HEK293T (cell line): ENCODE data around the gene FAM120A.

ENCODE experiments used
- CTCF ChIA-PET: fragments of 350-600 bp; formaldehyde crosslinking; extraction: SDS; loops from one replicate; lab custom pipeline; 2021; ENCODE audit warnings: antibody characterized with exemption, inconsistent platforms; lab: Yijun Ruan, JAX
- POLR2A ChIA-PET: fragments of 350-600 bp; formaldehyde crosslinking; extraction: SDS; loops from one replicate; lab custom pipeline; 2020; ENCODE audit warnings: antibody characterized with exemption, inconsistent platforms; lab: Yijun Ruan, JAX
- DNase-seq: peaks from one replicate; pipeline ENCODE4 v3.0.0; 2012; ENCODE audit warnings: mixed read lengths; ENCODE audit errors: extremely low spot score
- ARNT ChIP-seq: fragments of 450-650 bp; IDR thresholded peaks from 2 replicates; pipeline ENCODE4 v1.6.1; 2017; ENCODE audit warnings: mild to moderate bottlenecking
- BHLHE40 ChIP-seq: fragments of 450-650 bp; IDR thresholded peaks from 2 replicates; pipeline ENCODE4 v1.6.1; 2016; ENCODE audit warnings: mild to moderate bottlenecking, moderate library complexity, borderline replicate concordance
- CTBP1 ChIP-seq: fragments of 450-650 bp; IDR thresholded peaks from 2 replicates; pipeline ENCODE4 v1.6.1; 2016; ENCODE audit warnings: borderline replicate concordance
- ELF4 ChIP-seq: fragments of 450-650 bp; IDR thresholded peaks from 2 replicates; pipeline ENCODE4 v1.6.1; 2017; ENCODE audit warnings: antibody characterized with exemption
- FOXA1 ChIP-seq: fragments of 450-650 bp; IDR thresholded peaks from 2 replicates; pipeline ENCODE4 v1.6.1; 2016; ENCODE audit warnings: mild to moderate bottlenecking
- FOXK2 ChIP-seq: fragments of 450-650 bp; IDR thresholded peaks from 2 replicates; pipeline ENCODE4 v1.6.1; 2016; ENCODE audit warnings: mild to moderate bottlenecking
- FOXM1 ChIP-seq: fragments of 450-650 bp; IDR thresholded peaks from 2 replicates; pipeline ENCODE4 v1.6.1; 2017; ENCODE audit warnings: mild to moderate bottlenecking, borderline replicate concordance
- HDGF ChIP-seq: fragments of 450-650 bp; IDR thresholded peaks from 2 replicates; pipeline ENCODE4 v1.6.1; 2017; ENCODE audit warnings: antibody characterized with exemption, borderline replicate concordance
- L3MBTL2 ChIP-seq: fragments of 450-650 bp; conservative IDR thresholded peaks from 2 replicates; pipeline ENCODE4 v1.6.1; 2016; ENCODE audit warnings: mild to moderate bottlenecking
- LEF1 ChIP-seq: fragments of 450-650 bp; IDR thresholded peaks from 2 replicates; pipeline ENCODE4 v1.6.1; 2017; ENCODE audit warnings: mild to moderate bottlenecking, borderline replicate concordance
- NFRKB ChIP-seq: fragments of 450-650 bp; IDR thresholded peaks from 2 replicates; pipeline ENCODE4 v1.6.1; 2016; ENCODE audit warnings: mild to moderate bottlenecking, moderate library complexity
- SP1 ChIP-seq: fragments of 450-650 bp; IDR thresholded peaks from 2 replicates; pipeline ENCODE4 v1.6.1; 2017
- SUZ12 ChIP-seq: fragments of 450-650 bp; IDR thresholded peaks from 2 replicates; pipeline ENCODE4 v1.6.1; 2016; ENCODE audit warnings: mild to moderate bottlenecking
- TARDBP ChIP-seq: fragments of 450-650 bp; IDR thresholded peaks from 2 replicates; pipeline ENCODE4 v1.6.1; 2016
- ZNF384 ChIP-seq: fragments of 450-650 bp; IDR thresholded peaks from 2 replicates; pipeline ENCODE4 v1.6.1; 2016
- TF ChIP-seq, protein P1 (sequence below): fragments of 450-650 bp; IDR thresholded peaks from 2 replicates; pipeline ENCODE4 v1.6.1; 2016

Gene FAM120A

DNA sequence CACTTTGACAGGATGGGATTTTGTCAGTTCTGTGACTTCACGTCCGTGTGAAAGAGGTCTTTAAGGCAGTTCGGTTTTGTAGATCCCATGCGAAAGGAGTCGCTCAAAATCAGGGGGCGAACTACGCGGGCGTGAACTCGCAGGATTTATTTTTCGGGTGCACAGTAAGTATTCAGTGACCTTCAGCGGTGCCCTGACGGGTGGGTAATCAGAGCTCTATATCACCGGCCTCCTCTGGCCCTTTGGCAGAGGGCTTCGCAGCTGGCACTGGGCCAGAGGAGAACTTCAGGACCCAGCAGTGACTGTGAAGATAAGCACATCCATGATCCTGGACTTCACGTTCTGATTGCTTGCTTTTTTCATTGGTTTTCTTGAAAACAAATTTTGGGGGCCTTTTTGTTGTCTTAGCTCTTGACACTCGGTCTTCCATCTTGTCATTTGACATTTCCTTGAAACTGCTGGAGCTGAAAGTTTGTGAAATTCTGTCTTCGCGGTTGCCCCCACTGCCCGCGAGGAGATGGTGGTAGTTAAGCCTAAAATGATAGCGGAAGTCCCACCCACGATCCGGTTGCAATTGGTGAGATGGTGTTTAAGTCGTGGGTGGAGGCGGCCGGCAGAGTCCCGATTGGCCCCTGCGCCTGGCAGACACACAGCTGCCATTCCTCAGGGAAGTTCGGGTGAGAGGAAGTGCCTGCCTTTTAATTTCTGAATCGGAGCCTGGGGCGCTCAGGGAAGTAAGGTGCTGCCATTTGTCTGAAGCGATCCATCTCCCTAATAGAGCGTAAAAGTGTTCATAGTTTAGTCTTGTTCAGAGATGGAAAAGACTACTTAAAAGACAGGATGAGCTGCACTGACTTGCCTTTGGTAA lies 1.8 kb downstream of the FAM120A start, which contains the start of gene FAM120AOS:
Gene FAM120AOS, minus strand, starts transcription at position 535 of the 868 bp plus-strand sequence. CDS start 872 bp downstream, outside the sequence.
- CTCF ChIA-PET: interaction anchor here (0.6 to 0.8 kb wide), 2 partner anchors 13 to 141 kb away, joined by 3 read pairs; no protein-coding TSS in a partner anchor
- POLR2A ChIA-PET: interaction anchor here (0.8 to 2.3 kb wide), 6 partner anchors 11 to 113 kb away, joined by 3 to 15 read pairs (median 4); no protein-coding TSS in a partner anchor
- TF ChIP-seq TARDBP (no peak), BHLHE40 (no peak), LEF1 (no peak), ELF4 (0 out of 2 replicates have a peak, but pooled peaks have one; percentile 34), FOXM1 (no peak), HDGF (no peak), SP1 (no peak), ZNF384 (no peak), L3MBTL2 (peak; percentile 51; the same call in 1 of the 2 replicates), NFRKB (no peak), FOXK2 (no peak), ARNT (no peak), FOXA1 (no peak), SUZ12 (no peak), CTBP1 (no peak)
- TF ChIP-seq, protein P1, sequence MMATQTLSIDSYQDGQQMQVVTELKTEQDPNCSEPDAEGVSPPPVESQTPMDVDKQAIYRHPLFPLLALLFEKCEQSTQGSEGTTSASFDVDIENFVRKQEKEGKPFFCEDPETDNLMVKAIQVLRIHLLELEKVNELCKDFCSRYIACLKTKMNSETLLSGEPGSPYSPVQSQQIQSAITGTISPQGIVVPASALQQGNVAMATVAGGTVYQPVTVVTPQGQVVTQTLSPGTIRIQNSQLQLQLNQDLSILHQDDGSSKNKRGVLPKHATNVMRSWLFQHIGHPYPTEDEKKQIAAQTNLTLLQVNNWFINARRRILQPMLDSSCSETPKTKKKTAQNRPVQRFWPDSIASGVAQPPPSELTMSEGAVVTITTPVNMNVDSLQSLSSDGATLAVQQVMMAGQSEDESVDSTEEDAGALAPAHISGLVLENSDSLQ: peak; percentile 98
- peak; percentile 84 for DNase-seq

DNA sequence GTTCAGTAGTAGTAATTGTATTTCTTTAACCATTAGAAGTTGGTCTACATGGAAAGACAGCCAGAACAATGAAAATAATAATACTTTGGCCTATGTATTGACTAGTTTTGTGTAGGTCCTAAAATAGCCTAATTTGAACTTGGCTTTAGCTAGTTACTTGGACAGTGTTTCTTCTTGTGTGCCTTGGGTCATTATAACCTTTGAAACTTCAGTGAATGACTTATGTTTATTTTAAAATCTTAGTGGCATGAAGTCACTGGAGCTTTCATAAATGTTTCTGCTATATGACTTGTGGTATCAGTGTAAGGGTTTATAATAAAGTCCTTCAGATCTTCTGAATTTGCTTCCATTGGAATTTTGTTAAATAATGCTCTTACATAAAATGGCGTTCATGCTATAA lies 4.5 kb downstream of the FAM120A start:
- no peak for TF ChIP-seq FOXA1
- TF ChIP-seq L3MBTL2: no peak
- no peak for TF ChIP-seq ZNF384
- TF ChIP-seq FOXM1: no peak
- no peak for TF ChIP-seq TARDBP
- no peak for TF ChIP-seq NFRKB
- no peak for TF ChIP-seq FOXK2
- no peak for TF ChIP-seq CTBP1
- TF ChIP-seq LEF1: no peak
- TF ChIP-seq HDGF: no peak
- TF ChIP-seq, protein P1: no peak
- TF ChIP-seq SUZ12: no peak
- TF ChIP-seq BHLHE40: no peak
- no peak for TF ChIP-seq SP1
- no peak for TF ChIP-seq ELF4
- TF ChIP-seq ARNT: no peak
- ChIA-PET CTCF (interaction anchor here (0.6 kb wide), 1 partner anchor 8 kb away, joined by 3 read pairs; no protein-coding TSS in a partner anchor), POLR2A (no interaction called here)
- DNase-seq: no peak

DNA sequence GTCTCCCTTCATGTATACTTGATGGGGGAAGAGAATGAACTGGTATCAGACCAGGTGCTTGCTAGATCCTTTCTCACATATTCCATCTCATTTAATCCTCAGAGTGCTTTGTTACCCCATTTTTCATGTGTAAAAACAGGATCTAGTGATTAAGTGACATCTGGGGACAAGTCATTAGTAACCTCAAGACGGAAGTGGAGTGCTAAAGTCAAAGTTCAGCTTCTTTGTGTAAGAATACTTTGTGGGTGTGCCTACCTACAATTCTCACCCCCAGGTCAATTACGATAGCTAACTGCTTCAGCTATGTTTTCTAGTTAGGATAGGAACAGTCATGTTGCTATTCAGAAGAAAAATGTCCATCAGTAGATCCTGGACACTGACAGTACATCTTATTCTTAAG lies 5.0 kb downstream of the FAM120A start:
- CTCF ChIA-PET: no interaction called here
- DNase-seq: no peak
- POLR2A ChIA-PET: no interaction called here
- TF ChIP-seq SP1: no peak
- TF ChIP-seq BHLHE40: no peak
- no peak for TF ChIP-seq ZNF384
- no peak for TF ChIP-seq ARNT
- no peak for TF ChIP-seq L3MBTL2
- TF ChIP-seq FOXM1: no peak
- no peak for TF ChIP-seq HDGF
- no peak for TF ChIP-seq FOXA1
- no peak for TF ChIP-seq LEF1
- no peak for TF ChIP-seq NFRKB
- TF ChIP-seq SUZ12: no peak
- no peak for TF ChIP-seq TARDBP
- TF ChIP-seq, protein P1: no peak
- no peak for TF ChIP-seq FOXK2
- no peak for TF ChIP-seq CTBP1

DNA sequence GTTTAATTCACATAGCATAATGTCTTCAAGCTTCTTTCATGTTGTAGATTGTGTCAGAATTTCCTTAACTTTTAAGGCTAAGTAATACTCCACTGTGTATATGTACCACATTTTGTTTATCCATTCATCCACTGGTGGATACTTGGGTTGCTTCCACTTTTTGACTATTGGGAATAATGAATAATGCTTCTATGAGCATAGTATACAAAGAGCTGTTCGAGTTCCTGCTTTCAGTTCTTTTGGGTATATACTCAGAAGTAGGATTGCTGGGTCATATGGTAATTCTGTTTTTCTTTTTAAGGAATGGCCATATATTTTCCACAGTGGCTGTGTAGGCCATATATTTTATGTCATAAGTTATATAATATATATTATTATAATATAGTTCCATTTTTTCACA lies 5.5 kb downstream of the FAM120A start:
- POLR2A ChIA-PET: no interaction called here
- CTCF ChIA-PET: interaction anchor here (1.0 kb wide), 1 partner anchor 109 kb away, joined by 4 read pairs; no protein-coding TSS in a partner anchor
- TF ChIP-seq, protein P1: no peak
- TF ChIP-seq FOXA1 (no peak), SP1 (no peak), NFRKB (no peak), ARNT (no peak), FOXK2 (no peak), ZNF384 (no peak), HDGF (no peak), LEF1 (no peak), SUZ12 (no peak), BHLHE40 (no peak), L3MBTL2 (no peak), TARDBP (no peak), FOXM1 (no peak), CTBP1 (no peak), ELF4 (no peak)
- no peak for DNase-seq
